ENCODE results near the gene OXTR. TPM values are rescaled to one million over a fixed set of nuclear protein-coding genes. Genes with fewer than 3 reads are reported as not detected.

OXTR gene
- total RNA-seq, 1 experiment from 2014 or later: 4.6 TPM

DNA sequence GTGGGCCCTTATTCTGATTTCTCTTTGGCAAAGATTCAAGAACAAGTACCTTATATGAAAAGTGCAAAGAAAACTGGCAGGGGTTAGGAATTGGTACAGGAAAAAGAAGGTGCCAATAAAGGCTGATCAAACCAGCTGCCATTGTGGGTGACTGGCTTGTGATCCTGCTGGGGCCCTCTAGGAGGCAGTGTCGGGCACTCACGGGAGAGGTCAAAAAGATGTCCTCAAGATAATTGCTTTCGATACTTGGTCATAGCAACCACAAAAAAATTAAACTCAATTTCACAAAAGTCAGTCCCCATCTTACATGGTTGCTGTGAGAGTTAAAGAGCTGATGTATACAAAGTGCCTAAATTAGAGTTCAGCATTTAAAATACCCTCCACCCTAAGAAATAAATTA is 66.9 kb downstream of the OXTR start:
- H3K27me3 ChIP-seq (replicated peaks; ENCODE audit: control insufficient read depth, insufficient read depth, low read length): no peaks in the 10 kb centered on the region
- Mint-ChIP-seq H3K4me3 (ENCODE audit: unreplicated experiment) (no peak overlapping the region), H3K27me3 (ENCODE audit: insufficient read depth, unreplicated experiment) (no peaks in the 10 kb centered on the region), H3K36me3 (ENCODE audit: insufficient read depth, unreplicated experiment) (no peaks in the 10 kb centered on the region), H3K27ac (ENCODE audit: unreplicated experiment) (no peak overlapping the region), H3K4me1 (ENCODE audit: low read depth, unreplicated experiment) (no peaks in the 10 kb centered on the region), H3K9me3 (ENCODE audit: unreplicated experiment) (no peaks in the 10 kb centered on the region)
- ChIA-PET POLR2A (no interaction called here), CTCF (no interaction called here)
- H3K36me3 ChIP-seq (ENCODE audit: control insufficient read depth, insufficient read depth, low read length): no peaks in the 10 kb centered on the region
- no peaks in the 10 kb centered on the region for H3K9me3 ChIP-seq
- intact Hi-C loops (cut with micrococcal nuclease; ENCODE audit: unreplicated experiment): no loop called here
- DNase-seq: no peak
- no peak overlapping the region for H3K4me3 ChIP-seq (ENCODE audit: low read depth, low read length)
- BruUV-seq (replicated peaks): no TSS peak
- TF ChIP-seq, protein P1, sequence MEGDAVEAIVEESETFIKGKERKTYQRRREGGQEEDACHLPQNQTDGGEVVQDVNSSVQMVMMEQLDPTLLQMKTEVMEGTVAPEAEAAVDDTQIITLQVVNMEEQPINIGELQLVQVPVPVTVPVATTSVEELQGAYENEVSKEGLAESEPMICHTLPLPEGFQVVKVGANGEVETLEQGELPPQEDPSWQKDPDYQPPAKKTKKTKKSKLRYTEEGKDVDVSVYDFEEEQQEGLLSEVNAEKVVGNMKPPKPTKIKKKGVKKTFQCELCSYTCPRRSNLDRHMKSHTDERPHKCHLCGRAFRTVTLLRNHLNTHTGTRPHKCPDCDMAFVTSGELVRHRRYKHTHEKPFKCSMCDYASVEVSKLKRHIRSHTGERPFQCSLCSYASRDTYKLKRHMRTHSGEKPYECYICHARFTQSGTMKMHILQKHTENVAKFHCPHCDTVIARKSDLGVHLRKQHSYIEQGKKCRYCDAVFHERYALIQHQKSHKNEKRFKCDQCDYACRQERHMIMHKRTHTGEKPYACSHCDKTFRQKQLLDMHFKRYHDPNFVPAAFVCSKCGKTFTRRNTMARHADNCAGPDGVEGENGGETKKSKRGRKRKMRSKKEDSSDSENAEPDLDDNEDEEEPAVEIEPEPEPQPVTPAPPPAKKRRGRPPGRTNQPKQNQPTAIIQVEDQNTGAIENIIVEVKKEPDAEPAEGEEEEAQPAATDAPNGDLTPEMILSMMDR (IDR thresholded peaks at IDR 0.05; ENCODE audit: insufficient read depth in 1 of 2, low read depth in 1 of 2, low read length in 1 of 2, severe bottlenecking in 1 of 2, unreplicated experiment in 1 of 2): peak; percentile 13 to 15
- no peaks in the 10 kb centered on the region for H3K4me1 ChIP-seq

Other genes with a start within 250 kb of the OXTR start
- gene SSUH2, start 124.8 kb downstream of the OXTR start, total RNA-seq (2022): 7.6 and 9.4 TPM in 2 replicates
- gene CAV3, start 35.8 kb downstream of the OXTR start, total RNA-seq (2022): not detected in 2 replicates
- gene RAD18, start 193.9 kb upstream of the OXTR start, total RNA-seq (2022): 19.3 and 20.8 TPM in 2 replicates